ENCODE data around the gene PLEKHA4. TPM values are rescaled to one million over a fixed set of nuclear protein-coding genes. Genes with fewer than 3 reads are reported as not detected.
A peak's percentile ranks its signal among the peaks of the same experiment; 100 is the strongest.

PLEKHA4 gene
- total and polyA plus RNA-seq, 2 of the 13 experiments (the other 11 are each of a cell fraction or from before 2014, with no cell fraction given) = 4.8 to 6.0 TPM

- TF ChIP-seq MTERF4 (CRISPR knock-in tag; IDR thresholded peaks at IDR 0.05) = 0 out of 2 replicates have a peak, but pooled peaks have one; percentile 48
- TF ChIP-seq TIGD3 (CRISPR knock-in tag; IDR thresholded peaks at IDR 0.05; ENCODE audit: borderline replicate concordance) = no peak
- no peak for TF ChIP-seq ZNF709 (CRISPR knock-in tag; IDR thresholded peaks at IDR 0.05)
- no peak for TF ChIP-seq ZNF558 (CRISPR knock-in tag; IDR thresholded peaks at IDR 0.05; ENCODE audit: borderline replicate concordance)
- TF ChIP-seq SRY (CRISPR knock-in tag; IDR thresholded peaks at IDR 0.05) = peak; percentile 85; the same call in 1 of the 2 replicates
- TF ChIP-seq GABPA (IDR thresholded peaks at IDR 0.05; ENCODE audit: low read depth, low read length) = no peak
- TF ChIP-seq GABPA (CRISPR knock-in tag; IDR thresholded peaks at IDR 0.05; ENCODE audit: low read depth) = peak; percentile 39; the same call in 1 of the 2 replicates
- TF ChIP-seq ZNF251 (CRISPR knock-in tag; IDR thresholded peaks at IDR 0.05) = no peak
- TF ChIP-seq IRF9 (CRISPR knock-in tag; IDR thresholded peaks at IDR 0.05; ENCODE audit: borderline replicate concordance) = no peak; the same call in 1 of the 2 replicates
- TF ChIP-seq HNF1A (IDR thresholded peaks at IDR 0.05; ENCODE audit: low read depth) = no peak
- TF ChIP-seq HNF1A (CRISPR knock-in tag; IDR thresholded peaks at IDR 0.05; ENCODE audit: borderline replicate concordance) = peak; percentile 39; the same call in 1 of the 2 replicates
- TF ChIP-seq GATAD2A (CRISPR knock-in tag; IDR thresholded peaks at IDR 0.05) = peak; percentile 49
- TF ChIP-seq ZBTB39 (CRISPR knock-in tag; IDR thresholded peaks at IDR 0.05) = no peak
- peak; percentile 32; the same call in 1 of the 2 replicates for TF ChIP-seq MXD1 (CRISPR knock-in tag; IDR thresholded peaks at IDR 0.05)
- no peak for TF ChIP-seq HNRNPH1 (optimal IDR thresholded peaks at IDR 0.05; ENCODE audit: low read depth, low read length)
- TF ChIP-seq PBX3 (CRISPR knock-in tag; IDR thresholded peaks at IDR 0.05; ENCODE audit: borderline replicate concordance) = 0 out of 2 replicates have a peak, but pooled peaks have one; percentile 21
- 0 out of 2 replicates have a peak, but pooled peaks have one; percentile 13 for TF ChIP-seq HNF4A (CRISPR knock-in tag; IDR thresholded peaks at IDR 0.05)
Observed at GRCh38 chr19:48872182-48872883, 3.9 kb upstream of the PLEKHA4 start, which contains the start of gene PPP1R15A (continued).
